Cerebellar nuclear complex (tissue), 1 donor: ENCODE measurements around the gene CCDC28A.

Experiments
- DNase-seq, 2 experiments: peaks; one replicate each; lab custom pipeline; 2025; lab: John Stamatoyannopoulos, UW

Gene CCDC28A

DNA sequence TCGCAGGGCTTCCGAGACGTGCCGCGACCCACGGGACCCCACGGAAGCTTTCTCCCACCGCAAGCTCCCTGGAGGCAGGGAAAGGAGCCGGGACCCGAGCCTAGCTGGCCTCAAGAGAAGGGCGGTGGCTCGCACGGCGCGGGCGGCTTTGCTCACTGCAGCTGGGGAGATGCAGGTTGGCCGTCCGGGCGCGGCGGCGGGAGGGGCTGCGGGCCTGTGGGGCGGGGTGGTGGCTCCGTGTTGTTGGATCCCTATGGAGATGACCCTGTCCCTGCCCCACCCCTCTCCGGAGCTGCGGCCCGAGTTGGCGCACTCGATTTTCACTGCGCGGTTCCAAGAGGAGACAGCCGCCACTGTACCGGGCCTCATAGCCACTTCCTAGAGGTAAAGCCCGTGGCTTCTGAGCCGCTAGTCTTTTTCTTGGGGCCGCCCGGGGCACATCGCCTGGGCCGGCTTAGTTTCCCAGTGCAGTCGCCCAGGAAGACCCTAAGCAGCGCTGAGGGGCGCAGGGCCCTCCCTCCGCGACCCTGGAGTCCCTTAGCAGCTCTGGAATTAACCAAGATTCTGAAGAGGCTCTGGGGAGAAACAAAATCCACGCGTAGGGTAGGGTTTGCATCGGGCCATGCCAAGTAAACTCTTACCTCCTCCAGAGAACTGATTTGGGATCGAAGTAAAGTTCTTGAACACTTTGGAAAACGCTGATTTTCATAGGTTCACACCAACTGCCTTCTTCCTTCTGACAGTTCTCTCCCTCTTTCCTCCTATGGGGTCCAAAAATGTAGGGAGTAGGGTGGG, 22.4 kb downstream of the CCDC28A start, which contains the start of gene ECT2L:
TSS of gene ECT2L (plus strand) at position 279 of the 795 bp plus-strand sequence. CDS start 17,188 bp downstream, outside the sequence.
- DNase-seq, result no peak

DNA sequence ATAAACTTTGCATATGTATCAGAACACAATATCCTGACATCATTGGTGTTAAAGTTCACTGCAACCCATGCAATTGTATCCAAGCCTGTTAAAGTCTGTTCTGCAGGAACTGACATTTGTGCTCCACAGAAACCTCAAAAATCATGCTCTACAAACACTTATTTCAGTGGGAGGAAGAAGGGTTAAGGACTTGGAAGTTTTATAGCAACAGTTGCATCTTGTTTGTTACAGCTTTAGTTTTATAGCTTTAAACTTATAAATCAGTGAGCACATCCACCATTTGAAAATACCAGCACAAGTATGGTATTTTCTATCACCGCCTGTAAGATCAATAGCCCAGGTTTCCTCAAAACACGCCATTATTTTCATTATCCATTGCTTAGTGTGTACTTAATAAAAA, 23.2 kb downstream of the CCDC28A start:
- DNase-seq, result no peak

DNA sequence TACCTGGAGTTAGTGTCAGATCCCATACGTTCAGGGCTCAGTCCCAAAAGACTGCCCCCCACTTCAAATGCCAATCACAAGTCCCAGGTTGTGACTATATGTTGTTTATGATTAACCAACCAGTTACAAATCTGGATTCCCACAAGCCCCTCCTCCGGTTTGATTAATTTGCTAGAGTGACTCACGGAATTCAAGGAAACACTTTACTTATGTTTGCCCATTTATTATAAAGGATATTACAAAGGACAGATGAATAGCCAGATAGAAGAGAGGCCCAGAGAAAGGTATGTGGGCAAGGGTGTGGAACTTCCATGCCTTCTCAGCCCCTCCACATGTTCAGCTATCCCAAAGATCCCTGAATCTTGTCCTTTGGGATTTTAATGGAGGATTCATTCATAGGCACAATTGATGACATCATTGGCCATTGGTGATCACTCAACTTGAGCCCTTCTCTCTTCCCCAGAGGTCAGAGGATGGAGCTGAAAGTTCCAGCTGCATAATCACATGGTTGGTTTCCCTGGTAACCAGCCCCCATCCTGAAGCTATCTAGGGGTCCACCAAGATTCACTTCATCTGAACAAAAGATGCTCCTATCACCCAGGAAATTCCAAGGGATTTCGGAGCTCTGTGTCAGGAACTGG, 24.4 kb downstream of the CCDC28A start:
- DNase-seq, result no peak

DNA sequence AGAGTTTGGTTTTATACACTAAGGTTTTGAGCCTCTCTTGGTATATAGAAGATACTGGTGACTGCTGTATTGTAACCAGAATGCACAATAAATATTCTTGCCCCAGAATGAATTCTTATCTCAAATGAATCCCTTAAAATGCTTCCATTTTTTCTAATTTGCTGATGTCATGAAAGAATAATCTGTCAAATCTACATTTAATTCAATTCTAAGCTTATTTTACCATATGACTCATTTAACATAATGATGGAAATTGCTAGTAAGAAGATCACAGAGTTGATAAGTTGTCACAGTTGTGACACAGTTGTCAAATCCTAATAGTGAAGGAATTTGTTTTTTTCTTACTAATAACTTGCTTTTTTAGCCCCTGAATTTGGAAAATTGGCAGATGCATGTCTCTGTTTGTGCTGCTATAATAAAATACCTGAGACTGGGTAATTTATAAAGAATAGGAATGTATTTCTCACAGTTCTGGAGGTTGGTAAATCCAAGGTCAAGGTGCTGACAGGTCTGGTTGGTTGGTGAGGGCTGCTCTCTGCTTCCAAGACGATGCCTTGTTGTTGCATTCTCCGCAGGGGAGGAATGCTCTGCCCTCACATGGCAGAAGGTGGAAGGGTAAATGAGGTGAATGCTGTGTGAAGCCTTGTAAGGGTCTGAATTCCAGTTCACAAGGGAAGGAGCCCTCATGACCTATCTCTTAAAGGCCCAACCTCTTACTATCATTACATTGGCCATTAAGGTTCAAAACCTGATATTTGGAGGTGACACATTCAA, 27.0 kb downstream of the CCDC28A start:
- no peak for DNase-seq

DNA sequence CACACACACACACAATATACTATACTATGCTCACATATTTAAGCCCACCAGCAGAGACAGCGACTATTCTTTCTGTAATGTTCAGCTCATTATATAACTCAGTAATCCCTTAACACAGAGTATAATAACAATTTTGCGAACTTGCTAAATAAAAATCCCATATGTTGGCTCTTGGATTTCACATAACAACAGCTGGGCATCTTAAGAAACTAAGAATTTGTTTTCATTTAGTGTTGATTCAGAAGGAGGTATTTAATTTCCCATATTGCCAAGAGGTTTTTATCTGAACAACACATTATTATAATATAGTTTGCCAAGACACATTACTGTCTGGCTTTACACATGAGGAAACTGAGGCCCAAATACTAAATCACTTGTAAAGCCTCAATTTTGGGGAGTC, 29.8 kb downstream of the CCDC28A start:
- DNase-seq, result no peak

DNA sequence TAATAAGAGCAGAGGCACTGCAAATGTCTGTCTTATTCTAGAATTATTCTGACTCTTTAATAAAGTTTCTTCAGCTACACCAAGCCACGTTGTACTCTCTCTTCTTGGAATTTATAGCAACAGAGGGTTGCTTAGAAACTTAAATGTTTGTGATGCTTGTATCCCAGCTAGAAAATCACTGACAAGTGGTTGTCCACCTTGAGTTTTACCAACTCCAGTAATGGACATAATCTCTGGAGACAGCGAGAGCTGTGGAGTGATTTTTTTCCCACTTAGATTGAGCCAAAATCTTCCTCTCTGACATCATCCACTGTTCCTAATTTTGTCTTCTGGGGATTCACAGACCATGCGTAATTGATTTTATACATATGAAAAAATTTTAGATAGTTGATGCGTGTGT, 30.3 kb downstream of the CCDC28A start:
- no peak for DNase-seq

DNA sequence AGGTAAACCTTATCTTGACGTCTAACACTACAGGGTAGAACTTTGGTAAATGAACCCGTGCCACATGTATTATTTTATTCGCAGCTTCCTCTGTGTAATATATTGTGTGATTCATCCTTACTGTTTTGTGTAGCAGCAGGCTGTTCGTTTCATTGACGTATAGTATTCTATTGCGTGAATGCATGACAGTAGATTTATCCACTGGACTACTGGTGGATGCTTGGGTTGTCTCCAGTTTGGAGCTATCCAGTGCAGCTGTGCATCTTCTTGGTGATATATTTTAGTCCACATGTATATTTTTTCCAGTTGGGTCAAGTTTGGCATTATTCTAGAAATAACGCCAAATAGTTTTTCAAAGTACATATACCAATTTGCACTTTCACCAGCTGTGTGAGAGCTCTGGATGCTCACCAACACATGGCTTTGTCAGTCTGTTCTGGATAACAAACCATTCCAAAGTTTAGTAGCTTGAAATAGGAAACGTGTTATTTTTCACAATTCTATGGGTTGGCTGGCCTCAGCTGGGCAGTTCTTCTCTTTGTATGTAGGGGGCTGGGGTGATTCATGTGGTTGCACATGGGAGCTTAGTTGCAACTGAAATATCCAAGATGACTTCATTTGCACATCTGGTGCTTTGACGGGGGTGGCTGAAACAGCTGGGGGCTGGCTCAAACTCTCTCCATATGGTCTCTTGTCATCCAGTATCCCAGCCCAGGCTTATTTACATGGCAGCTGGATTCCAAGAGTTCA, 31.6 kb downstream of the CCDC28A start:
- no peak for DNase-seq

DNA sequence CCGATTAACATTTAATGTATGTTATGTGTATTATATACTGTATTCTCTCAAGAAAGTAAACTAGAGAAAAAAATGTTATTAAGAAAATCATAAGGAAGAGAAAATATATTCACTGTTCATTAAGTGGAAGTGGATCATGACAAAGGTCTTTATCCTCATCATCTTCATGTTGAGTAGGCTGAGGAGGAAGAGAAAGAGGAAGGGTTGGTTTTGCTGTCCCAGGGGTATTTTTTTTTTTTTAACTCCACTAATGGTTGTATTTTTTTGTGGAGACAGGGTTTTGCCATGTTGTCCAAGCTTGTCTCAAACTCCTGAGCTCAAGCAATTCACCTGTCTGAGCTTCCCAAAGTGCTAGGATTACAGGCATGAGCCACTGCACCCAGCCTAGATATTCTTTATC, 33.3 kb downstream of the CCDC28A start:
- no peak for DNase-seq

DNA sequence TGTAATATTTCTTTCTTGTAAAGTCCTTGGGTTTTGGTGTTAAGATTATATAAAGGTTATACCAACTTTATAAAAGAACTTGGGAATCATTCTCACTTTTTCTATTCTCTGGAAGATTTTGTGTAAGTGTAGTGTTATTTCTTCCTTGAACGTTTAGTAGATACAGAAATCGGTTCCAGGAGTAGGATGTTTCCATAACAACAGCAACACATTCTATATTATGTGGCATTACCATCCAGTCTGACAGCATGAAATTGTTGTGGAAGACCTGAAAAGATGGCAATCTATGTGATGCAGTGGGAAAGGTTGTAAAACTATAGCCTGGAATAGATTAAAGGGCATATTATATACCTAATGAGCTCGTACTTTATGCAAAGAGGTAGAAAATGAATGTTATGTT, 36.1 kb downstream of the CCDC28A start:
- DNase-seq, result no peak

DNA sequence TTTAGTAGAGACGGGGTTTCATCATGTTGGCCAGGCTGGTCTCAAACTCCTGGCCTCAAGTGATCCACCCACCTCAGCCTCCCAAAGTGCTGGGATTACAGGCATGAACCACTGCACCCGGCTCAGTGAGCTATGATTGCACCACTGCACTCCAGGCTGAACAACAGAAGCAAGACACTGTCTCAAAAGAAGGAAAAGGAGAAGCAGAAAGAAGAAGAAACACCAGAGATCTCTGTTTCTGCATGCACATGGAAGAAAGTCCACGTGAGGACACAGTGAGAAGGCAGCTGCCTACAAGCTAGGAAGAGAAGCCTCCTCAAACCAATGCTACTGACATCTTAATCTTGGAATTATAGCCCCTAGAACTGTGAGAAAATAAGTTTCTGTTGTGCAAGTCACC, 38.3 kb downstream of the CCDC28A start:
- DNase-seq, result no peak

DNA sequence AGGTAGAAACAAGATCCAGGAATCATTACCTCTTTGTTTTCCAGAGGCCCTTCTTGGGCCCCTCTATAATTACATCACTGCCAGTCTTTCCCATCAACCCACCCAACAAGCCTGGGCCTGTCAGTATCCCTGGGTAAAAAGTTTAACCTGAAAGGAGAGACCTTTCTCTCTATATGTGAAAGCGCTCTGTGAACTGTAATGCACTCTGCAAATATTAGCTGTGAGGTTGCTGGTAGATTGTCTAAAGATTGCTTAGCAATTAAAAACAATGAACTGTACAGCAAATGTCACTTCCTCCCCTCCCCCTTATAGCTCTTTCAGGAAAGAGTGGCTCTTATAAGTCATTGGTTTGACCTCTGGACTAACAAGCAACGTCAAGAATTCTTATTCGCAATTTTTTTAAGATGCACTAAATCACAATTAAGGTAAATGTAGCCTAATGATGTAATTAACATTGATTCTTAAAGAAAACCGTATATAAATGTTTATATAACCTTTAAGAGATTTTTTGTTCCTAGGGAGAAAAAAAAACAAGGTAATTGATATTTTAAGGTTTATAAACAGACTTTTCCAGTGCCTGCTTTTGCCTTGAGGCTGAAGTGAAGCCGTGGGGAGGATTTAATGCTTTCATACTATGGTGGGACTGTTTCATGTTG, 40.7 kb downstream of the CCDC28A start:
- DNase-seq, result no peak

DNA sequence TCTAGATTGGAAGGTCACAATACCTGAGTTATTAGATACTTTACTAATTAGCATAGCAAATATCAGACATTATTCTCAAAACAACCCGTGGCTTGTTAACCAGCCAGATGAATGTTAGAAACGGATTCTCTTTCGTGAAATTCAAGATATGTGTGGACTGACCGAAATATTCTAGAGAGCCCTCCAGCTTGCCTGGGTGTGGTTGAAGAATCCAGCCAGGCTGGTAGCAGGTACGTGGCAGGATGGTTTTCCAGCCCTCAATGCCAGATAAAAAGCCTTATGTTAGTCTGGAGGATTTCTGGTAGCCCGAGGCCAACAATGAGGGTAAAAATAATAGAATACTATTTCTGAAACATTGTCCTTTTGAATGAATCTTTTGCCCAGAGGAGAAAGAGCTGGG, 41.7 kb downstream of the CCDC28A start:
- DNase-seq, result no peak

DNA sequence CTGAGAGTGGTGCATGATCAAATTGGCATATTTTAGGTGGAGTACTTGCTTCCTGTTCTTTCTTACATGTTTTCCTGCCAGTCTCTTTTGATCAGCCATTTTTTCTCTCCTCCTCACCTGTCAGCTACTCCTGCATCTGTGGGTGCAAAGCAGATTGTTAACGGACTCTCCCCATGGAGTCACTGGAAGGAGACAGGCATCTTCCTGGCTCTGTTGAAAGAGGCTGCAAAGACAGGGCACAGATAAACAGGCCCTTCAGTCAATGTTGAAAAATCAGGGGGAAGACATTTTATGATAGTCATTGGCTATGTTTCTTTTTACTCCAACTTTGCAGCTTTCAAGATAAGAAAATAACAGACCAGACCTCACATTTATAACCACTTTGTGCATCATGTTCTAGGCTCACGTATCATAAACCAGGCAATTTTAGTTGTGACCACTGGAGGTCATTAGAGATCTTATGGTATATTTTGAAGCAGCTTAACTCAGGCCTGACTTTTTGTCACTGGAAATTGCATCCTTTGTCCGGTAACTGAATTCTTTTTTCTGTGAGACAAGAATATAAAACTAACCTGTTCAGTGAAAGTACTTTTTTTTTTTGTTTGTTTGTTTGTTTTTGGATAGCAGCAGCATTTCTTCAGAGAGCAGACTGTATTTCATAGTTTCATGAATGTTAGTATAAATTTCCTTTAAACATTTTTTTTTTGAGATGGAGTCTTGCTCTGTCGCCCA, 42.4 kb downstream of the CCDC28A start:
- no peak for DNase-seq

DNA sequence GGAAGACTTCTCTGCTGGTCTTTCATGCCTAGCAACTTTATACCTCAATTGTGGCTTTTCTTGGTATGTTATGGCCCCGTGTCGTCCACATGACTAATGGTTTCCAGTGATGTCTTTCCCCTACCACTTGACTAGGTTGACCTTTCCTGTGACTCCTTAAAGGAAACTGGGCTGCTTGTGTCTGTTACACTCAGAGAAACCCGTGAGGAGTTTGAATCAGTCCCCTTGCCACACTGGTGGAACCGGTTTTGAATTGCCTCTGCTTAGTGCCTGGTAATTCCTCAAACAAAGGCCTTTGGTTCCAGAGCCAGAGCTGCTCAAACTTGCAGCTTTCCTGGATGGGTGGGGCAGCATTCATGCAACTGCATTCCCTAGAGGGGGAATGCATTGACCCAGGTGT, 44.2 kb downstream of the CCDC28A start:
- DNase-seq, result no peak

DNA sequence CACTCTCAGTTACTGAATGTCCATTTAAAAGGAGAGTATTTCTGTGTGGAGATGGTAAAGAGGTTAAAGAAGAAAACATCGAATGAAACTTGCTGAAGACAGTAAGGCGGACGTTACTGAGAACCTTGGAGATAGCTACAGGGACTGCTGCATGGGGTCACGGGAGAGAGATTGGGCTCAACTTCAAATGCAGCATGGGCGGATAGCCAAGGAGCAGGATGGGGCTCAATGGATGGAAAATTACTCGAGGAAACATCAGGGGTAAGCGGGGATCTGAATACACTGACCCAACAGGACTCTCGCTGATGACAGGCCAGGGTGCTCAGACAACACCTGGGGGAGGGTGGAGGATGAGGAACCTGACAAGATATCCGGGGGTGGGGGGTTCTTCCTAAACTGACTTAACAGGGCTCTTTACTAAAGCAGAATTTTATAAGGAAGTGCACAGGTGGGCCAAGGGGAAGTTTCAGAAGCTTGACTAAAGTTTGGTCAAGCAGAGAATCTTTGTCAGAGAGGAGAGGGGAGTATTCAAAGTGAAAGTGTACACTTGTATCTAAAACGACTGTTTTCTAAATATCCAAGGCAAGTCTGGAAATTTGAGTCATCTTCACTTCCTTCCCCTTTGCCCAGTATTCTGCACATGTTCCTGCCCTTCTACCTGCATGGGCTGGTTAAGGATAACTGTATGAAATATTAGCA, 45.1 kb downstream of the CCDC28A start:
- DNase-seq, result no peak

DNA sequence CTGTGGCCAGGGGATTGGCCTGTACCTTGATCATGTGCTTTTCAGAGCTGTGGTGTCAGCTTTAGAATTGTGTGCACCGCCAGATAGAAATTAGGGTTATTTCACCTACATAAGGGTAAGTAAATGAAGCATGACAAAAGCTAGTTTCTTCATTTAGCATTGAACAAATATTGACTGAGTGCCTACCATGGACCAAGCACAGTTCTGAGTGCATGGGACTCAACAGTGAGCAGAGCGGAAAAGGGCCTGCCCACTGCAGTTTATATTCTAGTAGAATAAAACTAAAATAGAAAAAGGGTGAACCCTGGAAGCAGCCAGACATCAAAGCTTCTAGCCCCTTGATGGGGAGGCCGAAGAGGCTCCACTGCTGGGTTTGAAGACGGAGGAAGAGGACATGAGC, 48.0 kb downstream of the CCDC28A start:
- DNase-seq, result no peak

DNA sequence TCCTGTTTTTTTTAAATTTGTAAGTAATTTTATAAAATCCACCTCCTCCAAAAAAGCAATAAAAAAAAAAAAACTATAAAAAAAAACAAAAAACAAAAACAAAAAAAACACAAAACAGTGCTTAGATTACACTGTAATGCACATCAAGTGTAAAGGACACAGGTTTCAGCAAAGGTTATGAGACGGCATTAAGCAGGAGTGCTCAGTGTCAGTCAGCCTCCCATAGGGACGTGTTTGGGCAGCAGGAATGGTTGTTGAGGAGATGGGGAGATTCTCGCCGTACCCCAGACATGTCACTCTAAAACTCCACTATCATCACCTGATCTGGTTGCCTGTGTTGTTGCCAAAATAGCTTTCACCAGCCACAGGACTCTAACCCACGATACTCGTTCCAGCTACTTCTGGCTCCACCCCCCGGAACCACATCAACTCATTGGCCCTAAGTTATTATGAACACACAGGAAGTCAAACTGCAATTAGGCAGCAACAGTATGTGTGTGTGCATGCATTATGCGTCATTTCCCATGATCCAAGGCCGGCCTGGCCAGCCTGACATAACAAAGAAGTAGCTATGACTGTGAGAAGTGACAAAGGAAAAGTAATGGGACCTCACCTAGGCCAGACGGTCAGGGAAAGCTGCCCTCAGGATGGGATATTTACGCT, 51.0 kb downstream of the CCDC28A start:
- DNase-seq, result no peak

DNA sequence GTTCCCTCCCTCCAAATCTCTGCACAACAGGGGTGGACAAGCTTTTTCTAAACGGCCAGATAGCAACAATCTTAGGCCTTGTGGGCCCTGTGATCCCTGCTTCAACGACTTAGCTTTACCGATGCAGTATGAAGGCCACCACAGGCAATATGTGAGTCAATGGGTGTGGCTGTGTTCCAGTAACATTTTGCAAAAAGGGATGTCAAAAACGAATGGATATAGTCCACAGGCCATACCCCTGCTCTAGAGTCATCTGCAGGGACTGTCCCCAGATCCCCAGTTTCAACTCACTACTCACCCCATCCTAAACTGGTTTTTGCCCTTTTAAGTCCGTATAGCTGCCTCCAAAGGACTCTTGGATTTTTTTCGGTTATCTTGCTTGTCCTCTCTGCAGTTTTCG, 56.7 kb downstream of the CCDC28A start:
- no peak for DNase-seq

DNA sequence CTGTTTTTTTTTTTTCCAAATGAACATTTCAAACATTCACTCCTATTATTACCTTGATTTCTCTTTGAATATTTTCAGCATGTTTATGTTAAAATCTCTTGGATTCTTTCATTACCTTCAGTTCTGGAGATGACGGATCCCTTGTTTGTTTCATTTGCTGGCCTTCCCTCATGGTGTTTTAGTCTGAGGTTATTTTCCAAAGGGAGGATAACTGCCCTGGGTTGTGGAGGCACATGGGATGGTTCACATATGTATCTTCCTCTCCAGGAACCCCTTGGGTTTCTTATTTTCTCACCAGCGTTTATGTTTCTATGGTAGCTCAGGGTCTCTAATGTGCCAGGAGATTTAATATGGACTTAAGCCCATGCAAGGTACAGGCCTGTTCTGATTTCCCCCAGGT, 58.6 kb downstream of the CCDC28A start:
- no peak for DNase-seq
